GM12878 (cell line): Measurements from ENCODE around the gene KIF20B. TPM values are rescaled to one million over a fixed set of nuclear protein-coding genes. Genes with fewer than 3 reads are reported as not detected.

ENCODE experiments used
- ATAC-seq: fragments of 200-7000 bp; cut with Tn5 transposase; 3 replicates; pipeline ENCODE4 v1.9.1; 2020; ENCODE audit warnings: mild to moderate bottlenecking, moderate library complexity
- BruUV-seq: library from RNA; stranded (reverse); fragments of 400-500 nt; replicated peaks from 2 replicates; lab custom pipeline; 2021; lab: Mats Ljungman, UMichigan
- CTCF ChIA-PET: fragments of 300-600 bp; sonication (Branson Sonifier 250); formaldehyde crosslinking; extraction: SDS; loops from one replicate; lab custom pipeline; 2021; ENCODE audit warnings: inconsistent platforms; lab: Yijun Ruan, JAX
- POLR2A ChIA-PET: fragments of 350-600 bp; formaldehyde crosslinking; extraction: SDS; loops from one replicate; lab custom pipeline; 2021; ENCODE audit warnings: inconsistent platforms; lab: Charles Lee
- RAD21 ChIA-PET: fragments of 300-600 bp; sonication (Branson Sonifier 250); formaldehyde crosslinking; loops from one replicate; lab custom pipeline; 2023; ENCODE audit warnings: antibody characterized with exemption; ENCODE audit not compliant: unreplicated experiment; lab: Charles Lee
- SMC1A ChIA-PET: fragments of 300-600 bp; sonication (Branson Sonifier 250); formaldehyde crosslinking; loops from one replicate; lab custom pipeline; 2023; ENCODE audit not compliant: unreplicated experiment, uncharacterized antibody; lab: Charles Lee
- DNase-seq: peaks from one replicate; pipeline ENCODE4 v3.0.0-alpha.2; 2011; ENCODE audit warnings: low read depth, low spot score
- FAIRE-seq: peaks from 3 replicates; lab custom pipeline; 2011; peaks lifted over from hg19 to GRCh38; lab: Jason Lieb, UNC
- H2AFZ ChIP-seq: 2 replicates; pipeline ENCODE4 v1.6.0; 2011; ENCODE audit warnings: low read depth, low read length, control low read depth; ENCODE audit not compliant: control insufficient read depth
- H3K27ac ChIP-seq: 2 replicates; pipeline ENCODE4 v1.5.1; 2011; ENCODE audit warnings: control low read depth; ENCODE audit not compliant: control insufficient read depth, insufficient read depth
- H3K27me3 ChIP-seq, 2 experiments: replicated peaks in 1 of 2; 2 replicates each; pipeline versions ENCODE4 v1.6.0 to v1.6.1; 2011; ENCODE audit warnings: low read length in 1 of 2; ENCODE audit not compliant: control insufficient read depth in 2 of 2, insufficient read depth in 2 of 2
- H3K36me3 ChIP-seq, 2 experiments: 2 replicates each; pipeline ENCODE4 v1.5.1; 2011; ENCODE audit warnings: low read length in 1 of 2; ENCODE audit not compliant: control insufficient read depth in 2 of 2, insufficient read depth in 2 of 2
- H3K4me1 ChIP-seq: 2 replicates; pipeline ENCODE4 v1.6.1; 2011; ENCODE audit warnings: mild to moderate bottlenecking, low read length, moderate library complexity, mixed read lengths; ENCODE audit not compliant: control insufficient read depth, insufficient read depth
- H3K4me2 ChIP-seq: 2 replicates; pipeline ENCODE4 v1.6.0; 2011; ENCODE audit warnings: control low read depth; ENCODE audit not compliant: control insufficient read depth, insufficient read depth
- H3K4me3 ChIP-seq: fragments of 200-600 bp; sonication (generic); 2 replicates; pipeline ENCODE4 v1.5.1; 2016
- H3K79me2 ChIP-seq: 2 replicates; pipeline ENCODE4 v1.6.0; 2011; ENCODE audit warnings: low read length; ENCODE audit not compliant: control insufficient read depth, insufficient read depth
- H3K9ac ChIP-seq: 2 replicates; pipeline ENCODE4 v1.8.0; 2011; ENCODE audit warnings: low read length, control low read depth, mixed read lengths; ENCODE audit not compliant: control insufficient read depth, insufficient read depth
- H3K9me3 ChIP-seq: replicated peaks from 3 replicates; pipeline ENCODE4 v1.5.1; 2011; ENCODE audit warnings: mild to moderate bottlenecking, low read length; ENCODE audit not compliant: control insufficient read depth, insufficient read depth
- H4K20me1 ChIP-seq: 2 replicates; pipeline ENCODE4 v1.6.0; 2011; ENCODE audit not compliant: control insufficient read depth, insufficient read depth
- CBX3 ChIP-seq: fragments of 200-600 bp; sonication (generic); IDR thresholded peaks from 2 replicates; pipeline ENCODE4 v1.6.1; 2016; ENCODE audit warnings: low read depth, borderline replicate concordance
- CHD1 ChIP-seq: IDR thresholded peaks from 2 replicates; pipeline ENCODE4 v1.6.1; 2012; ENCODE audit warnings: low read depth, low read length, improper control_type of control experiment
- EP300 ChIP-seq, 2 experiments: fragments of 150-350 bp in 1 of 2; IDR thresholded peaks; 2 replicates each; pipeline ENCODE4 v1.6.1; 2011 to 2012; ENCODE audit warnings: low read depth in 2 of 2, low read length in 2 of 2, borderline replicate concordance in 1 of 2, improper control_type of control experiment in 1 of 2, inconsistent platforms in 1 of 2; ENCODE audit not compliant: control insufficient read depth in 1 of 2
- FOS ChIP-seq: IDR thresholded peaks from 3 replicates; pipeline ENCODE4 v1.6.1; 2011; ENCODE audit warnings: borderline replicate concordance; ENCODE audit not compliant: insufficient read length; ENCODE audit errors: extremely low read depth
- NFYA ChIP-seq: IDR thresholded peaks from 2 replicates; pipeline ENCODE4 v1.6.1; 2011; ENCODE audit warnings: low read depth, mild to moderate bottlenecking, low read length, improper control_type of control experiment, borderline replicate concordance
- SIX5 ChIP-seq: IDR thresholded peaks from 2 replicates; pipeline ENCODE4 v1.6.1; 2011; ENCODE audit warnings: mild to moderate bottlenecking, low read depth, low read length, moderate library complexity; ENCODE audit not compliant: severe bottlenecking
- TARDBP ChIP-seq: IDR thresholded peaks from 2 replicates; pipeline ENCODE4 v1.6.1; 2016; ENCODE audit warnings: borderline replicate concordance
- TCF3 ChIP-seq: IDR thresholded peaks from 2 replicates; pipeline ENCODE4 v1.6.1; 2012; ENCODE audit warnings: low read depth, mild to moderate bottlenecking, low read length, borderline replicate concordance; ENCODE audit not compliant: insufficient read depth
- ZNF274 ChIP-seq: IDR thresholded peaks from one replicate; pipeline ENCODE4 v1.8.0; 2011; ENCODE audit not compliant: insufficient read length, insufficient read depth
- ZNF622 ChIP-seq: fragments of 450-650 bp; IDR thresholded peaks from 2 replicates; pipeline ENCODE4 v1.6.1; 2017; ENCODE audit warnings: mild to moderate bottlenecking, inconsistent platforms
- WGBS: methylation state at CpG from one replicate; pipeline ENCODE4 v1.1.6; 2016; ENCODE audit warnings: low lambda C conversion rate; ENCODE audit not compliant: insufficient replicate concordance, insufficient coverage; ENCODE audit errors: missing lambda C conversion rate; 5-methylcytosine and 5-hydroxymethylcytosine counted together
- in situ Hi-C: fragments of 300-500 bp; cut with MboI; formaldehyde crosslinking; loops from 9 replicates; pipeline ENCODE4 v1.14.3; 2018; ENCODE audit warnings: mixed read lengths
- intact Hi-C: fragments of 100-400 bp; cut with micrococcal nuclease; formaldehyde crosslinking; loops from one replicate; pipeline ENCODE4 v1.14.2; 2022; ENCODE audit not compliant: unreplicated experiment
- polyA plus RNA-seq, 11 experiments: library from polyadenylated mRNA; depleted of rRNA in 4 of 11; unstranded in 6 of 11; stranded (reverse) in 5 of 11; fragments of >200 nt; fragmentation: Nextera tagmentation in 4 of 11; fragmentation: Illumina TruSeq in 1 of 11; extraction: Ambion mirVana in 4 of 11; extraction: Trizol in 1 of 11; gene quantifications; 1 replicate in 1 of 11; 2 replicates in 10 of 11; pipeline versions ENCODE4 v1.2.1 to v1.2.3, GENCODE V29; 2011 to 2016; ENCODE audit warnings: inconsistent platforms in 2 of 11, missing spikeins in 2 of 11, low read depth in 1 of 11
- total RNA-seq, 4 experiments: library from RNA; depleted of rRNA in 3 of 4; stranded (reverse); fragments of >200 nt in 3 of 4; fragmentation: Illumina TruSeq in 1 of 4; extraction: Trizol in 1 of 4; gene quantifications; 2 replicates each; pipeline versions ENCODE4 v1.2.1 to v1.2.3, GENCODE V29; 2013 to 2021

Gene KIF20B
- total and polyA plus RNA-seq, 10 of the 15 experiments (the other 5 are each of a cell fraction or from before 2014, with no cell fraction given), result 15.6 to 67.7 (median 44.3) TPM

- H4K20me1 ChIP-seq, result no peaks in the 10 kb centered on the region
- POLR2A ChIA-PET, result no interaction called here
- WGBS, result 96% methylated on average over 3 of the region's 3 CpGs
- H3K79me2 ChIP-seq, result peaks cover 46% of the 10 kb centered on the region
- ATAC-seq (no peak), DNase-seq (no peak), FAIRE-seq (no peak)
- CTCF ChIA-PET, result interaction anchor here (1.0 to 1.6 kb wide), 3 partner anchors 10 to 343 kb away, joined by 3 read pairs; partner anchors contain the start of gene KIF20B
- SMC1A ChIA-PET, result interaction anchor here (0.8 to 2.4 kb wide), 4 partner anchors 9 to 101 kb away, joined by 3 to 5 read pairs (median 4); partner anchors contain the start of gene KIF20B
- intact Hi-C loops, result no loop called here
- no peaks in the 10 kb centered on the region for H3K27me3 ChIP-seq
- no TSS peak for BruUV-seq
- H2AFZ ChIP-seq, result no peak overlapping the region; the same call in 1 of the 2 replicates
- TF ChIP-seq SIX5 (no peak), EP300 (IDR thresholded peaks at IDR 0.05; ENCODE audit: borderline replicate concordance in 1 of 2, control insufficient read depth in 1 of 2, low read depth in 2 of 2, low read length in 2 of 2) (no peak), TARDBP (no peak), ZNF274 (no peak), ZNF622 (no peak), NFYA (no peak), FOS (no peak), CBX3 (no peak), CHD1 (no peak), TCF3 (no peak)
- no peak overlapping the region for H3K4me2 ChIP-seq
- no peak overlapping the region for H3K9ac ChIP-seq
- H3K9me3 ChIP-seq, result no peaks in the 10 kb centered on the region
- no peak overlapping the region for H3K4me3 ChIP-seq
- RAD21 ChIA-PET, result interaction anchor here (1.0 to 1.4 kb wide), 3 partner anchors 10 to 67 kb away, joined by 3 to 7 read pairs (median 4); partner anchors contain the start of gene KIF20B
- peaks cover 1 to 8% of the 10 kb centered on the region in 2 experiments for H3K36me3 ChIP-seq
- H3K27ac ChIP-seq, result no peak overlapping the region
- in situ Hi-C loops, result no loop called here
- H3K4me1 ChIP-seq, result no peaks in the 10 kb centered on the region
Measured at GRCh38 chr10:89710753-89711152, 9.4 kb downstream of the KIF20B start.
